ENCODE data around the gene CRTC1. TPM values are rescaled to one million over a fixed set of nuclear protein-coding genes. Genes with fewer than 3 reads are reported as not detected.

CRTC1 gene
- polyA plus RNA-seq, 6 donors from 2014 or later = 1.4 to 2.4 (median 1.4) TPM; not detected in 1

- Mint-ChIP-seq H3K4me3 (no peak overlapping the region), H3K36me3 (no peaks in the 10 kb centered on the region), H3K27me3 (no peaks in the 10 kb centered on the region), H3K9me3 (no peaks in the 10 kb centered on the region), H3K4me1 (peaks cover 31 to 63% (median 56%) of the 10 kb centered on the region in 3 donors), H3K27ac (no peak overlapping the region)
- DNase-seq = no peak
- no peak for ATAC-seq (ENCODE audit: low read depth in 2 of 2)
Measured at GRCh38 chr19:18704054-18704453, 20.6 kb downstream of the CRTC1 start.

DNA sequence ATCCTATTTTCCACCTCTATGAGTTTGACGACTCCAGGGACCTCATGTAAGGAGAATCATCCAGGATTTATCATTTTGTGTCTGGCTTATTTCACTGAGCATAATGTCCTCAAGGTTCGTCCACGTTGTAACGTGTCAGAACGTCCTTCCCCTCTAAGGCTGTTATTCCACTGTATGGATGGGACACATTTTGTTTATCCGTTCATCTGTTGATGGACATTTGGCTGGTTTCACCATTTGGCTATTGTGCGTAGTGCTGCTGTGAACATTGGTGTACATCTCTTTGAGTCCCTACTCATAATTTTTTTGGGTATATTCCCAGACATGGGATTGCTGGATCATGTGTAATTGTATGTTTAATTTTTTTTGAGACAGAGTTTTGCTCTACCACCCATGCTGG lies 21.5 kb downstream of the CRTC1 start:
- H3K4me3 Mint-ChIP-seq = peak overlapping the region in 1 of 8 donors; percentile 38
- ATAC-seq (ENCODE audit: low read depth in 2 of 2) = no peak

GRCh38 chr19:18708452-18709231 lies 25.2 kb downstream of the CRTC1 start:
- H3K4me3 Mint-ChIP-seq = peak overlapping the region in 1 of 8 donors; percentile 71
- DNase-seq (no peak), ATAC-seq (ENCODE audit: low read depth in 2 of 2) (no peak)
- H3K9me3 Mint-ChIP-seq = no peaks in the 10 kb centered on the region
- H3K27ac Mint-ChIP-seq = peak overlapping the region in 2 of 6 donors; percentile 38 to 82
- no peaks in the 10 kb centered on the region for H3K27me3 Mint-ChIP-seq
- peaks cover 25 to 49% (median 39%) of the 10 kb centered on the region in 3 donors for H3K4me1 Mint-ChIP-seq
- H3K36me3 Mint-ChIP-seq = no peaks in the 10 kb centered on the region

More for the DNA sequence above, 21.5 kb downstream of the CRTC1 start:
- H3K36me3 Mint-ChIP-seq = no peaks in the 10 kb centered on the region
- H3K9me3 Mint-ChIP-seq = no peaks in the 10 kb centered on the region
- peaks cover 27 to 58% (median 53%) of the 10 kb centered on the region in 3 donors for H3K4me1 Mint-ChIP-seq
- H3K27me3 Mint-ChIP-seq = no peaks in the 10 kb centered on the region
- H3K27ac Mint-ChIP-seq = peak overlapping the region in 1 of 6 donors; percentile 88
- no peak for DNase-seq

GRCh38 chr19:18709546-18709945 lies 26.1 kb downstream of the CRTC1 start:
- H3K4me3 Mint-ChIP-seq = no peak overlapping the region
- ATAC-seq (ENCODE audit: low read depth in 2 of 2) (no peak), DNase-seq (no peak)
- H3K36me3 Mint-ChIP-seq = no peaks in the 10 kb centered on the region
- H3K27ac Mint-ChIP-seq = peak overlapping the region in 1 of 6 donors; percentile 66
- H3K27me3 Mint-ChIP-seq = no peaks in the 10 kb centered on the region
- peaks cover 25 to 49% (median 37%) of the 10 kb centered on the region in 3 donors for H3K4me1 Mint-ChIP-seq
- H3K9me3 Mint-ChIP-seq = no peaks in the 10 kb centered on the region

- ATAC-seq (ENCODE audit: low read depth in 2 of 2) (no peak), DNase-seq (no peak)
- Mint-ChIP-seq H3K9me3 (no peaks in the 10 kb centered on the region), H3K36me3 (no peaks in the 10 kb centered on the region), H3K27ac (peak overlapping the region in 1 of 6 donors; percentile 12), H3K4me1 (peaks cover 22 to 47% (median 35%) of the 10 kb centered on the region in 3 donors), H3K4me3 (peak overlapping the region in 1 of 8 donors; percentile 54), H3K27me3 (no peaks in the 10 kb centered on the region)
Measured at GRCh38 chr19:18710186-18710585, 26.7 kb downstream of the CRTC1 start.

DNA sequence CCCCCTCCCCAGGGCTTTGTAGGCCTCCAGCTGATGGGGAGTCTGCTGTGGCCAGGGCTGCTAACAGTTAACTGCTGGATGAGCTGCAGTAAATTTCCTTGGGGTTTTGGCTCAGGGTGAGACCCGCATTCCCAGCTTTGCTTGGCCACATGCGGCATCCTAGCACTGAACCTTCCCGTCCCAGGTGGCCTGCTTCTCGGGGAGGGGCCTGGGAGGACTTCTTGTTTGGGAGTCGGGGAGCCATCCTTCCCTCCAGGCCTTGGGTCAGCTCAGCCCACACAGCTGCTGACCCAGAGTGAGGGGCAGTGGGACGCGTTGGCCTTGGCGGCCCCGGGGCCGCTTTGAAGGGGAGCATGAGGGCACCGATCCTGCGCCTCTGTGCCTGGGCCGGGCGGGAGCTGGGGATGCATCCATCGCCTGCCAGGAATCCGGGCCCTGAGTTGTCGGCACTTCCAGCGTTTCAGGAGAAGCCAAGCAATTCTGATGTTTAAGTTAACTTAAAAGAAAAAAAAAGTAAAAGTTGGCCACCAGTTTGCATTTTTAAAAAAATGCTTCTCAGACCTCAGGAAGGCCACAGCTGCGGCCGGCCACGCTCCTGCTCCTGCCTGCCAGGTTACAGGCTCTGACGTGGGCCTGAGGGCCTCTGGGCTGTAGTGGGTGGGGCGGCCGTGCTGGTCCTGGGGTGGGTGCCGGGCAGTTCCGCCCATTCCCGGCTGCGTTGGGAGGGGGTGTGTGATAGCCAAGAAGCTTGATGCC lies 27.7 kb downstream of the CRTC1 start:
- DNase-seq (no peak), ATAC-seq (ENCODE audit: low read depth in 2 of 2) (no peak)
- Mint-ChIP-seq H3K27ac (no peak overlapping the region), H3K27me3 (no peaks in the 10 kb centered on the region), H3K9me3 (no peaks in the 10 kb centered on the region), H3K36me3 (no peaks in the 10 kb centered on the region), H3K4me3 (no peak overlapping the region), H3K4me1 (peaks cover 29 to 53% (median 33%) of the 10 kb centered on the region in 3 donors)

- Mint-ChIP-seq H3K4me3 (peak overlapping the region in 1 of 8 donors; percentile 65), H3K27me3 (no peaks in the 10 kb centered on the region), H3K36me3 (no peaks in the 10 kb centered on the region), H3K9me3 (peaks cover 0 to under 1% (median 0%) of the 10 kb centered on the region in 7 donors), H3K4me1 (peaks cover 31 to 53% (median 32%) of the 10 kb centered on the region in 3 donors), H3K27ac (no peak overlapping the region)
- DNase-seq (no peak), ATAC-seq (ENCODE audit: low read depth in 2 of 2) (no peak)
Measured at GRCh38 chr19:18711893-18712292, 28.4 kb downstream of the CRTC1 start.

GRCh38 chr19:18712981-18713380 lies 29.5 kb downstream of the CRTC1 start:
- Mint-ChIP-seq H3K27ac (peak overlapping the region in 1 of 6 donors; percentile 23), H3K4me1 (peaks cover 33 to 57% (median 36%) of the 10 kb centered on the region in 3 donors), H3K4me3 (no peak overlapping the region), H3K27me3 (no peaks in the 10 kb centered on the region), H3K9me3 (peaks cover 0 to 3% (median 0%) of the 10 kb centered on the region in 7 donors), H3K36me3 (peaks cover 0 to 1% of the 10 kb centered on the region in 2 donors)
- ATAC-seq (ENCODE audit: low read depth in 2 of 2) (no peak), DNase-seq (no peak)

DNA sequence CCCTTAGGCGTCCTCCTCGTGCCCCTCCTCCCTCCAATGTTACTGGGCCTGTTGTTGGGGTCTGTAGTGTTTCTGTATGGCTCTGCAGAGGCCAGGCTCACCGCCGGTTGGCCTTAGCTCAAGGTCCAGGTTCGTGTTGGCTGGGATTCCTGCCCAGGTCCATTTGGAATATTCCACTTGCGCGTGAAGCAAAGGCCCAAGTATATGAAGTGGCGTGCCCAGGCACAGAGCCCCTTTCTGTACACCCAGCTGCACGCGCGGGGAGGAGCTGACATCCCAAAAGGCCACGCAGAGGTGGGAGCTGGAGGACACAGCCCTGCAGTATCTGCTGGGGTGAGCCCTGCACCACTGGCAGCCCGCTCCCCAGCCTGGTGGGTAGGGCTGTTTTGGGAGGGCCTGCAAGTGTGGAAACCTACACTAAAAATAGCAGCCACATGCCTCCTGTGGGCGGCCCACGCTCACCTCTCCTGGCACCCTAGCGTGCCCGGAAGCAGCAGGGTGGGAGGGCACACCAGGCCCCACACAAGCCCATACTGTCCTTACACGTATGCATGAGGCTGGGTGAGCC lies 30.2 kb downstream of the CRTC1 start:
- H3K4me3 Mint-ChIP-seq = no peak overlapping the region
- no peaks in the 10 kb centered on the region for H3K27me3 Mint-ChIP-seq
- H3K9me3 Mint-ChIP-seq = peaks cover 0 to 6% (median 2%) of the 10 kb centered on the region in 7 donors
- peaks cover 34 to 57% (median 39%) of the 10 kb centered on the region in 3 donors for H3K4me1 Mint-ChIP-seq
- DNase-seq = no peak
- peaks cover 3 to 8% of the 10 kb centered on the region in 2 donors for H3K36me3 Mint-ChIP-seq
- peak overlapping the region in 1 of 6 donors; percentile 23 for H3K27ac Mint-ChIP-seq
- ATAC-seq (ENCODE audit: low read depth in 2 of 2) = no peak

DNA sequence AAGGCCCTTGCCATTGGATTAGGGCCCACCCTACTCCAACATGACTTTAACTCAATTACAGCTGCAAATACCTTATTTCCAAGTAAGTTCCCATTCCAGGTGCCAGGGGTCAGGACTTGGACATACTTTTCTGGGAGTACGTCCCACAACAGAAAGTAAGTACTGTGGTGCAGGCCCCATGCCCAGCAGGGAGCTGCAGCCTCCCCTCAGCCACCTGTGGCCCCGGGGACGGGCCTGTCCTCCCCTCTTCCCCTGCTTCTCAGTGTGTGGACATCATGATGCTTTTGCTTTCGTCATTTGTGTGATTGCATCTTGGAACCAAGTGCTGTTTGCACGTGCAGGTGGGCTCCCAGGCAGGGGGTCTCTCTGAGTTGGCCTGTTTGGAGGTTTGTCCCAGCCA lies 31.9 kb downstream of the CRTC1 start:
- no peak for DNase-seq
- H3K27ac Mint-ChIP-seq = peak overlapping the region in 1 of 6 donors; percentile 38
- peak overlapping the region in 1 of 8 donors; percentile 51 for H3K4me3 Mint-ChIP-seq
- H3K27me3 Mint-ChIP-seq = no peaks in the 10 kb centered on the region
- ATAC-seq (ENCODE audit: low read depth in 2 of 2) = no peak
- peaks cover 0 to 6% (median 3%) of the 10 kb centered on the region in 7 donors for H3K9me3 Mint-ChIP-seq
- H3K4me1 Mint-ChIP-seq = peaks cover 31 to 47% (median 35%) of the 10 kb centered on the region in 3 donors
- peaks cover 6 to 11% of the 10 kb centered on the region in 2 donors for H3K36me3 Mint-ChIP-seq

DNA sequence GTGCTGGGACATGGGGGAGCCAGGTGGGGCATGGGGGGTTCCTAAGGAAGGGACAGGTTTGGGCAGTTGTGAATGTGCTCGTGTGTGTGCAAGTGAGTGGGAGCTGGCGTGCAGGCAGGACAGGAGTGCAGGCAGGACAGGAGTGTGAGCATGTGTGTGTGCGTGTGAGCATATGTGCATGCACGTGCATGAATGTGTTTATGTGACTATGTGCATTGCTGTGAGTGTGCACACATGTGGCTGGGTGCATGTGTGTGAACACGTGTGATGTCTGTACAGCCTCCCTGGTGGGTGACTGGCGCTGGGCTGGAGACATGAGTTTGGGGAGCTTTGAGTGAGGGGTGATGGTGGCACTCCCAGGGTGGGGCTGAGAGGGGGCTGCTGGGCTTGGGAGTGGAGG lies 33.4 kb downstream of the CRTC1 start:
- H3K9me3 Mint-ChIP-seq = peaks cover 0 to 6% (median 3%) of the 10 kb centered on the region in 7 donors
- ATAC-seq (ENCODE audit: low read depth in 2 of 2) (no peak), DNase-seq (no peak)
- peak overlapping the region in 2 of 6 donors; percentile 36 to 60 for H3K27ac Mint-ChIP-seq
- peaks cover 35 to 55% (median 39%) of the 10 kb centered on the region in 3 donors for H3K4me1 Mint-ChIP-seq
- H3K36me3 Mint-ChIP-seq = peaks cover 6 to 11% of the 10 kb centered on the region in 2 donors
- peak overlapping the region in 2 of 8 donors; percentile 32 to 41 for H3K4me3 Mint-ChIP-seq
- H3K27me3 Mint-ChIP-seq = no peaks in the 10 kb centered on the region

- no peaks in the 10 kb centered on the region for H3K27me3 Mint-ChIP-seq
- peaks cover 0 to 6% (median 3%) of the 10 kb centered on the region in 7 donors for H3K9me3 Mint-ChIP-seq
- H3K4me1 Mint-ChIP-seq = peaks cover 35 to 55% (median 39%) of the 10 kb centered on the region in 3 donors
- no peak overlapping the region for H3K4me3 Mint-ChIP-seq
- ATAC-seq (ENCODE audit: low read depth in 2 of 2) (no peak), DNase-seq (no peak)
- H3K36me3 Mint-ChIP-seq = peaks cover 11% of the 10 kb centered on the region in 2 donors
- H3K27ac Mint-ChIP-seq = peak overlapping the region in 4 of 6 donors; percentile 61 to 85 (median 78)
Measured at GRCh38 chr19:18717601-18718000, 34.1 kb downstream of the CRTC1 start.

GRCh38 chr19:18718015-18718526 lies 34.6 kb downstream of the CRTC1 start:
- no peak for DNase-seq
- Mint-ChIP-seq H3K36me3 (peaks cover 11 to 13% of the 10 kb centered on the region in 2 donors), H3K4me3 (peak overlapping the region in 1 of 8 donors; percentile 33), H3K9me3 (peaks cover 0 to 6% (median 3%) of the 10 kb centered on the region in 7 donors), H3K4me1 (peaks cover 34 to 53% (median 39%) of the 10 kb centered on the region in 3 donors), H3K27me3 (no peaks in the 10 kb centered on the region), H3K27ac (peak overlapping the region in 5 of 6 donors; percentile 45 to 95 (median 73))
- peak in 1 of 2 donors; percentile 35 for ATAC-seq (ENCODE audit: low read depth in 2 of 2)
